Activated naive CD8-positive, alpha-beta T cell (primary cell): ENCODE measurements around the gene LYPD6B.

Source experiments
- H3K27ac Mint-ChIP-seq: one replicate; pipeline ENCODE4 v1.8.0; 2021; ENCODE audit warnings: mixed read lengths
- H3K27me3 Mint-ChIP-seq: one replicate; pipeline ENCODE4 v1.8.0; 2021; ENCODE audit warnings: mixed read lengths
- H3K36me3 Mint-ChIP-seq: one replicate; pipeline ENCODE4 v1.8.0; 2021; ENCODE audit warnings: mixed read lengths
- H3K4me1 Mint-ChIP-seq: one replicate; pipeline ENCODE4 v1.8.0; 2021; ENCODE audit warnings: low read depth, mixed read lengths
- H3K4me3 Mint-ChIP-seq: one replicate; pipeline ENCODE4 v1.8.0; 2021; ENCODE audit warnings: mild to moderate bottlenecking, mixed read lengths
- H3K9me3 Mint-ChIP-seq: one replicate; pipeline ENCODE4 v1.8.0; 2021; ENCODE audit warnings: low read depth, mixed read lengths

The LYPD6B gene

GRCh38 chr2:149180226-149180875 lies 141.9 kb downstream of the LYPD6B start:
- Mint-ChIP-seq H3K36me3 (no peaks in the 10 kb centered on the region), H3K27ac (no peak overlapping the region), H3K4me1 (no peaks in the 10 kb centered on the region), H3K4me3 (no peak overlapping the region), H3K9me3 (no peaks in the 10 kb centered on the region), H3K27me3 (peaks cover 14% of the 10 kb centered on the region)

DNA sequence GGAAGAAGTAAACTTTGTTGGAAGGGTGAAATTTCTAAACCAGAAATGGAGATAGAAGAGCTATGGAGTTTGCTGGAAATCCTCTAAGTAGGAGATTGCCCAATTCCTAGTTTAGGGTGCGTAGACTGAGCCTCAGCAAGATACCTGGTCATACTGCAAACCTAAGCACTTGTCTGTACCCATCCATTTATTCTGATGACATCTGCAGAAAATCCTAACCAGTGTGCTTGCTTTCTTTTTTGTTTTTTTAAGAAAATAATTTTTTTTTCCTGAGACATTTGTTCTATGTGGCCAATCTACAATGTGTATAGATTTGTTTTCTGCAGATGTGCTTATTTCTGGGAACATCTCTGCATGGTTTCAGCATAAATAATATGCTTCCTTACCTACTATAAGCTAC lies 144.7 kb downstream of the LYPD6B start:
- Mint-ChIP-seq H3K36me3 (no peaks in the 10 kb centered on the region), H3K27ac (no peak overlapping the region), H3K9me3 (no peaks in the 10 kb centered on the region), H3K27me3 (peaks cover 14% of the 10 kb centered on the region), H3K4me1 (no peaks in the 10 kb centered on the region), H3K4me3 (no peak overlapping the region)

- Mint-ChIP-seq H3K4me1 (no peaks in the 10 kb centered on the region), H3K27ac (no peak overlapping the region), H3K36me3 (no peaks in the 10 kb centered on the region), H3K9me3 (no peaks in the 10 kb centered on the region), H3K27me3 (peaks cover 7% of the 10 kb centered on the region), H3K4me3 (no peak overlapping the region)
Observed at GRCh38 chr2:149184991-149185390, 146.5 kb downstream of the LYPD6B start.

DNA sequence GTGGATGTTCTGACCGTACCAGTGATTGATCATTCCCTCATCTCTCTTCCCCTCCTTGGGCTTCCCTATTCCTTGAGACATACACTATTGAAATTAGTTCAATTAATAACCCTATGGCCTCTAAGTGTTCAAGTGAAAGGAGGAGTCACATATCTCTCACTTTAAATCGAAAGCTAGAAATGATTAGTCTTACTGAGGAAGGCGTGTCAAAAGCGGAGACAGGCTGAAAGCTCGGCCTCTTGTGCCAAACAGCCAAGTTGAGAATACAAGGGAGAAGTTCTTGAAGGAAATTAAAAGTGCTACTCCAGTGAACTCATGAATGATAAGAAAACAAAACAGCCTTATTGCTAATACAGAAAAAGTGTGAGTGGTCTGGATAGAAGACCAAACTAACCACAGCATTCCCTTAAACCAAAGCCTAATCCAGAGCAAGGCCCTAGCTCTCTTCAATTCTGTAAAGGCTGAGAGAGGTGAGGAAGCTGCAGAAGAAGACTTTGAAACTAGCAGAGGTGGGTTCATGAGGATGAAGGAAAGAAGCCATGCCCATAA lies 147.5 kb downstream of the LYPD6B start:
- Mint-ChIP-seq H3K4me1 (no peaks in the 10 kb centered on the region), H3K36me3 (no peaks in the 10 kb centered on the region), H3K27me3 (peaks cover 4% of the 10 kb centered on the region), H3K9me3 (no peaks in the 10 kb centered on the region), H3K27ac (no peak overlapping the region), H3K4me3 (no peak overlapping the region)

- no peak overlapping the region for H3K4me3 Mint-ChIP-seq
- no peaks in the 10 kb centered on the region for H3K27me3 Mint-ChIP-seq
- H3K9me3 Mint-ChIP-seq: no peaks in the 10 kb centered on the region
- H3K4me1 Mint-ChIP-seq: no peaks in the 10 kb centered on the region
- no peaks in the 10 kb centered on the region for H3K36me3 Mint-ChIP-seq
- no peak overlapping the region for H3K27ac Mint-ChIP-seq
Observed at GRCh38 chr2:149187057-149187456, 148.6 kb downstream of the LYPD6B start.

- H3K4me1 Mint-ChIP-seq: no peaks in the 10 kb centered on the region
- no peaks in the 10 kb centered on the region for H3K27me3 Mint-ChIP-seq
- no peak overlapping the region for H3K27ac Mint-ChIP-seq
- no peaks in the 10 kb centered on the region for H3K9me3 Mint-ChIP-seq
- H3K4me3 Mint-ChIP-seq: no peak overlapping the region
- H3K36me3 Mint-ChIP-seq: no peaks in the 10 kb centered on the region
Observed at GRCh38 chr2:149188291-149188690, 149.8 kb downstream of the LYPD6B start.

DNA sequence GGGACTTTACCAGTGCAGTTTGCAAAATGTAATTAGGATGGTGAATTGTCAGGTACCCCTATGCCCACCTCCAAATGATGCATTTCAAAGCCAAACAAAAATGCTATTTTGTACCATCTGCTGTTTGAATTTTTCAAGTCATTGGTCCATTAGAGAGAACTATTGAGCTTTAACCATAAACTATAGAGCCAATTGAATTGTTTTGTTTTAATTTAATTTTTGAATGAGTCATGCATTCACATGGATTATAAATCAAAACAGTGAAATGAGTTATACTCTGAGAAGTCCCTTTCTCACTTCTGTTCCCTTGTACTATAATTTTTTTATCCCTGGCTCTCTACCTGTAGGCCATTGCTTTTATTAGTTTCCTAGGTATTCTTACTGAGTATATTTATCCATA lies 151.3 kb downstream of the LYPD6B start:
- no peak overlapping the region for H3K27ac Mint-ChIP-seq
- no peaks in the 10 kb centered on the region for H3K36me3 Mint-ChIP-seq
- H3K4me3 Mint-ChIP-seq: no peak overlapping the region
- H3K4me1 Mint-ChIP-seq: no peaks in the 10 kb centered on the region
- H3K27me3 Mint-ChIP-seq: no peaks in the 10 kb centered on the region
- no peaks in the 10 kb centered on the region for H3K9me3 Mint-ChIP-seq

DNA sequence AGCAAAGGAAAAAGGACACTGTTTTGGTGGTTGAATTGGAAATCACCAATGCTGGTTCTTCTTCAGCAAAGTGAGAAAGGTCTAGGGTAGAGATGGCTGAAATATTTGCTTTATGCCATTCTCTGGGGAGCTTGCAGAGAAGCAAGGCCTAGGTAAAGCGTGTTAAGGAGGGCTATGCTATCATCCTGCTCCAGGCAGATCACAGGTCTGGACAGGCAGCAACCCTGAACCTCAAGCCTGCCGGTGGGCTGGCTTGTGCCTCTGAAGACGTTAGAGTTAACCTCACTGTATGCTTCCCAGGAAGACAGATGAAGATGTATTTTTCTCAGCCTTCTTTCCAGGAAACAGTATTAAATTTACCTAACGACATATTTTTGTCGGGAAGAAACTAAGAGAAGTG lies 153.4 kb downstream of the LYPD6B start:
- no peaks in the 10 kb centered on the region for H3K36me3 Mint-ChIP-seq
- H3K27ac Mint-ChIP-seq: no peak overlapping the region
- H3K4me1 Mint-ChIP-seq: no peaks in the 10 kb centered on the region
- no peaks in the 10 kb centered on the region for H3K27me3 Mint-ChIP-seq
- no peak overlapping the region for H3K4me3 Mint-ChIP-seq
- no peaks in the 10 kb centered on the region for H3K9me3 Mint-ChIP-seq

GRCh38 chr2:149192427-149192826 lies 153.9 kb downstream of the LYPD6B start:
- H3K4me1 Mint-ChIP-seq: no peaks in the 10 kb centered on the region
- no peaks in the 10 kb centered on the region for H3K27me3 Mint-ChIP-seq
- no peaks in the 10 kb centered on the region for H3K36me3 Mint-ChIP-seq
- no peak overlapping the region for H3K4me3 Mint-ChIP-seq
- H3K27ac Mint-ChIP-seq: no peak overlapping the region
- no peaks in the 10 kb centered on the region for H3K9me3 Mint-ChIP-seq

DNA sequence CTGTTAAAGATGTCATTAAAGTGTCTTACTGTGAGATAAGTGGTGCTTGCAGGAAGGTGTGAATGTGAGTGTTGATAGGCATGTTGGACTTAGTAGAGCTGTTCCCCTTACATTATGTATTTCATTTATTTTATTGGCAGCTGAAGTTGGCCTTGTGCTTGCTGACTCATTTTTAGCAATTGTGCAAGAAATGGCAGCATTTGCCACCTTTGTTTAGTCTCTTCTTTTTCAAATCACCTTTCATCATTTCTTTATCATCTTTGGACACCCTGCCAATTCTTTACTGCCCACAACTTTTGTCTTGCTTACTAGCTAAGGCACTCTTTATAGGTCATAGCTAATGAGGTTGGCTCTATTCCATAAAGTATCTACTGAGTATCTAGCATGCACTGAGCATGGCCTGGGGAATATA lies 161.6 kb downstream of the LYPD6B start:
- no peaks in the 10 kb centered on the region for H3K27me3 Mint-ChIP-seq
- no peak overlapping the region for H3K4me3 Mint-ChIP-seq
- no peaks in the 10 kb centered on the region for H3K4me1 Mint-ChIP-seq
- no peak overlapping the region for H3K27ac Mint-ChIP-seq
- no peaks in the 10 kb centered on the region for H3K9me3 Mint-ChIP-seq
- no peaks in the 10 kb centered on the region for H3K36me3 Mint-ChIP-seq

DNA sequence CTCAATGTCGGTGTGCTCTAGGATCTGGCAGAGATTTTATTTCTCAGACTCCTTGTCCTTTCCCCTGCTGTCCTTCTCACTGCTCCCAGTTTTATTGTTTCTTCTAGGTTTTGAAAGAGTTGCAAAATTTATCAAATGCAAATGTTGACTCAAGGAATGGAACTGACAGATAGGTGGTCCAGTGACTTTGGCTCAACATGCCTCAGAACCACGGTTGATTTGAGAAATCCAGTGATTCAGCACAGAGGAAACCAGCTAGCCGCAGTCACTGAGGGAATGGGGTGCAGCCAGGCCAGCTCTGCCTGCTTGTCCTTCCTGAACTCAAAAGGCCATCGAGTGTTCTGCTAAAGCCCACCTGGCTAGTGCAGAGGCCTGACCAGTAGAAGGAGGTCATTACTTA lies 166.2 kb downstream of the LYPD6B start:
- Mint-ChIP-seq H3K27ac (no peak overlapping the region), H3K4me3 (no peak overlapping the region), H3K36me3 (no peaks in the 10 kb centered on the region), H3K4me1 (no peaks in the 10 kb centered on the region), H3K27me3 (peaks cover 4% of the 10 kb centered on the region), H3K9me3 (no peaks in the 10 kb centered on the region)

DNA sequence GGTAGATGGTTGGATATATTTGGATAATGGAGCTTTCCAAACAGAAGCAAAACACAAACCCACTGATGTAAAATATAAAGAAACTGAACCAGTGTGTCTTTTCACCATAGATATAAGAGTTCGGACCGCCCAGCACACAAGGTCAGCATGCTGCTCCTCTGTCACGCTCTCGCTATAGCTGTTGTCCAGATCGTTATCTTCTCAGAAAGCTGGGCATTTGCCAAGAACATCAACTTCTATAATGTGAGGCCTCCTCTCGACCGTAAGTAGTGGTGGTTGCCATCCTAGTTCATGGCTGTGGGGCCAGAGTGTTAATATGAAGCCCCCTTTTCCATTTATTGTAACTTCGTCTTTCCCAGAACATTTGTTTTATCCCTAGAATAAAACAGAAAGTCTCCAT lies 166.6 kb downstream of the LYPD6B start:
- H3K9me3 Mint-ChIP-seq: no peaks in the 10 kb centered on the region
- H3K36me3 Mint-ChIP-seq: no peaks in the 10 kb centered on the region
- H3K4me3 Mint-ChIP-seq: no peak overlapping the region
- no peak overlapping the region for H3K27ac Mint-ChIP-seq
- H3K27me3 Mint-ChIP-seq: peaks cover 4% of the 10 kb centered on the region
- no peaks in the 10 kb centered on the region for H3K4me1 Mint-ChIP-seq

DNA sequence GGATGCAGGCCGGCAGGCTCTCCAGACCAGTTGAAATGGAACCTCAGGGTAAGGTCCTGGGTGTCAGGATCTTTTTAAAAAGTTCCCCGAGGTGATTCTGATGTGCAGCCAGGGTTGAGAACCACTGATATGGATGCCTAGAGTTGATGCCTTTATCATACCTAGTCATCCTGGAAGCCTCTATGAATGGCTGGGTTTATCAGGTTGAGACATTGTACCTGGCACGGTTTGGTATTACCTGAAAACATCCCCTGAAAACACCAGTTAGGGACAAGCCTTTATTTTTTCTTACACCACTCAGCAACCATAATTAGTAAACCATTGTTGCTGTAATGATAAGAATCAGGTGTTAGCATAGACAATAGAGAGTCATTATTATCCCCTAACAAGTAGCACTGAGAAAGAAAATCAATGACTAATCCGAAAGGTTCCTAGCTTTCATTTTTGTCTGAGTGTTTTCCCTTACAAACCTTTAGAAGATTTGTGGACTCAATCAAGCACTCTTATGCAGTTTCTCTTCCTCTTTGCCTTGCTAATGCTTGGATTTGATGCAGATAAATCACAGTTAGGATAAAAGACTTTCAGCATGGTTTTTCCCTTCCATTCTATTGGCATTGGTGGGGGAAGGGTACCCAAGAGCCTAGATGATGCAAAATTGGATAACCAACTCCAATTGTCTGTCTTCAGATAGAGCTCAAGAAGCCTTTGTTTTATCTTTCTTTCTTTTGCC lies 175.4 kb downstream of the LYPD6B start:
- no peaks in the 10 kb centered on the region for H3K9me3 Mint-ChIP-seq
- no peak overlapping the region for H3K4me3 Mint-ChIP-seq
- no peaks in the 10 kb centered on the region for H3K4me1 Mint-ChIP-seq
- H3K27me3 Mint-ChIP-seq: peaks cover 6% of the 10 kb centered on the region
- no peak overlapping the region for H3K27ac Mint-ChIP-seq
- no peaks in the 10 kb centered on the region for H3K36me3 Mint-ChIP-seq

GRCh38 chr2:149218497-149218896 lies 180.0 kb downstream of the LYPD6B start:
- Mint-ChIP-seq H3K27ac (no peak overlapping the region), H3K4me3 (no peak overlapping the region), H3K36me3 (no peaks in the 10 kb centered on the region), H3K4me1 (no peaks in the 10 kb centered on the region), H3K27me3 (peaks cover 2% of the 10 kb centered on the region), H3K9me3 (no peaks in the 10 kb centered on the region)

DNA sequence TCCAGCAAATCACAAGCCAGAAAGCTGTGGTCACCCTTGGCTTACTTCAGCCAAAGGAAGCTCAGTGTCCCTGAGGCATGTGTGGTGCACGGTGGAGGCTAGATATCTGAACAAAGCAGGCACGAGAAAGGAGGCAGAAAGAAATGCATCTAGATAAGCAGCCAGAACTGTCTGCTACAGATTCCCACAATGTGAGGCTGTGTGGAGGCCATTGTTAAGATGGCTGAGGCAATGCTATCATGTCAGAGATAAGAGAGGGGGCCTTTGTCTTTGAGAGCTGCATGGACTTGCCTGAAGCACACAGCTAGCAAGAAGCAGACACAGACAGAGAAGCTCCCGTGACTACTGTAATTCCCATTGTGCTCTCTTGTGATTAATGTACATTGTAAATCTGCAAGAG lies 181.4 kb downstream of the LYPD6B start:
- H3K9me3 Mint-ChIP-seq: no peaks in the 10 kb centered on the region
- no peaks in the 10 kb centered on the region for H3K4me1 Mint-ChIP-seq
- H3K27ac Mint-ChIP-seq: no peak overlapping the region
- H3K4me3 Mint-ChIP-seq: no peak overlapping the region
- H3K27me3 Mint-ChIP-seq: peaks cover 4% of the 10 kb centered on the region
- no peaks in the 10 kb centered on the region for H3K36me3 Mint-ChIP-seq

GRCh38 chr2:149221002-149221401 lies 182.5 kb downstream of the LYPD6B start:
- no peaks in the 10 kb centered on the region for H3K9me3 Mint-ChIP-seq
- no peaks in the 10 kb centered on the region for H3K4me1 Mint-ChIP-seq
- H3K36me3 Mint-ChIP-seq: no peaks in the 10 kb centered on the region
- H3K27ac Mint-ChIP-seq: no peak overlapping the region
- H3K4me3 Mint-ChIP-seq: no peak overlapping the region
- H3K27me3 Mint-ChIP-seq: peaks cover 6% of the 10 kb centered on the region
